Progenitor cell of endocrine pancreas (in vitro differentiated cells): Measurements from ENCODE around the gene PHACTR4. TPM values are rescaled to one million over a fixed set of nuclear protein-coding genes. Genes with fewer than 3 reads are reported as not detected.

Source experiments
- DNase-seq: peaks from one replicate; pipeline ENCODE4 v3.0.0; 2021; ENCODE audit warnings: low spot score; ENCODE audit not compliant: unreplicated experiment
- H3K27ac Mint-ChIP-seq: 2 replicates; pipeline ENCODE4 v1.8.0; 2021; ENCODE audit warnings: mild to moderate bottlenecking, moderate library complexity, mixed read lengths
- H3K27me3 Mint-ChIP-seq: 2 replicates; pipeline ENCODE4 v1.8.0; 2021; ENCODE audit warnings: mixed read lengths
- H3K36me3 Mint-ChIP-seq: 2 replicates; pipeline ENCODE4 v1.8.0; 2022; ENCODE audit warnings: mixed read lengths; ENCODE audit not compliant: insufficient read depth
- H3K4me1 Mint-ChIP-seq: 2 replicates; pipeline ENCODE4 v1.8.0; 2021; ENCODE audit warnings: low read depth, mixed read lengths
- H3K4me3 Mint-ChIP-seq: 2 replicates; pipeline ENCODE4 v1.8.0; 2021; ENCODE audit warnings: low read depth, mild to moderate bottlenecking, moderate library complexity, mixed read lengths
- H3K9me3 Mint-ChIP-seq: 2 replicates; pipeline ENCODE4 v1.8.0; 2021; ENCODE audit warnings: low read depth, mixed read lengths
- total RNA-seq: library from RNA; stranded (reverse); gene quantifications from 2 replicates; pipeline ENCODE4 v1.2.1, GENCODE V29; 2021
- TF ChIP-seq, protein P1 (sequence below): fragments of 200-600 bp; sonication (generic); IDR thresholded peaks from one replicate; pipeline ENCODE4 v1.5.0; 2021; ENCODE audit warnings: antibody characterized with exemption, mild to moderate bottlenecking; ENCODE audit not compliant: unreplicated experiment

The PHACTR4 gene
- total RNA-seq, 1 donor from 2014 or later, result 80.6 TPM

DNA sequence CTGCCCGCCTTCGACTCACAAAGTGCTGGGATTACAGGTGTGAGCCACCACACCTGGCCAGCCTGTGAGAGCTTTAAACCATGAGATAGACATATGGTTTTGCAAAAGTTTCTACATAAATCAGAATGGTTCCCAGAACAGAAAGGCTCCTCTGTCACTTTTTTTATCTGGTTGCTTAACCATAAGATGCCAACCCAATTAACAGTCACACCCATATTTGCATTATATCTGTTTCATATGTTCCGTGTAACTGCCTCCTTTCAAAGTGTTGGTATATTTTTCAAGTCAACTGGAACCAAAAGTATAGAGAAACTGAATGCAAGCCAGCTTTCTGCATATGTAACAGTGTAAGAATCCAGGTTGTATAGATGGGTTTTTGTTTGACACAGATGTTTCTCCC is 112.6 kb downstream of the PHACTR4 start:
- no peak for DNase-seq
- peaks cover 20% of the 10 kb centered on the region for H3K36me3 Mint-ChIP-seq
- H3K4me1 Mint-ChIP-seq, result no peaks in the 10 kb centered on the region
- H3K27me3 Mint-ChIP-seq, result no peaks in the 10 kb centered on the region
- no peak overlapping the region for H3K27ac Mint-ChIP-seq
- no peaks in the 10 kb centered on the region for H3K9me3 Mint-ChIP-seq
- TF ChIP-seq, protein P1, sequence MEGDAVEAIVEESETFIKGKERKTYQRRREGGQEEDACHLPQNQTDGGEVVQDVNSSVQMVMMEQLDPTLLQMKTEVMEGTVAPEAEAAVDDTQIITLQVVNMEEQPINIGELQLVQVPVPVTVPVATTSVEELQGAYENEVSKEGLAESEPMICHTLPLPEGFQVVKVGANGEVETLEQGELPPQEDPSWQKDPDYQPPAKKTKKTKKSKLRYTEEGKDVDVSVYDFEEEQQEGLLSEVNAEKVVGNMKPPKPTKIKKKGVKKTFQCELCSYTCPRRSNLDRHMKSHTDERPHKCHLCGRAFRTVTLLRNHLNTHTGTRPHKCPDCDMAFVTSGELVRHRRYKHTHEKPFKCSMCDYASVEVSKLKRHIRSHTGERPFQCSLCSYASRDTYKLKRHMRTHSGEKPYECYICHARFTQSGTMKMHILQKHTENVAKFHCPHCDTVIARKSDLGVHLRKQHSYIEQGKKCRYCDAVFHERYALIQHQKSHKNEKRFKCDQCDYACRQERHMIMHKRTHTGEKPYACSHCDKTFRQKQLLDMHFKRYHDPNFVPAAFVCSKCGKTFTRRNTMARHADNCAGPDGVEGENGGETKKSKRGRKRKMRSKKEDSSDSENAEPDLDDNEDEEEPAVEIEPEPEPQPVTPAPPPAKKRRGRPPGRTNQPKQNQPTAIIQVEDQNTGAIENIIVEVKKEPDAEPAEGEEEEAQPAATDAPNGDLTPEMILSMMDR, result no peak
- H3K4me3 Mint-ChIP-seq, result no peak overlapping the region

DNA sequence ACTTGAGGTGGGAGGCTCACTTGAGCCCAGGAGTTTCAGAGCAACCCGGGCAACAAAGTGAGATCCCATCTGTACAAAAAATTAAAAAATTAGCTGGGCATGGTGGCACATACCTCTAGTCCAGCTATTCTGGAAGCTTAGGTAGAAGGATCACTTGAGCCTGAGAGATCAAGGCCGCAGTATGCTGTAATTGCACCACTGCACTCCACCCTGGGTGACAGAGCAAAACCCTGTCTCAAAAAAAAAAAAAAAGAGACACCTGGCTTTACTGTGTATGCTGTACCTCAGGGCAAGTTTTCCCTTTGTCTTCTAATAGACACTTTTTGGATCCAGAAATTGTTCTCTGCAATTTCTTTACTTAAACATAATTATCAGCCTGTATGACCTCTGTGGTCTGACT is 113.2 kb downstream of the PHACTR4 start:
- Mint-ChIP-seq H3K4me3 (no peak overlapping the region), H3K4me1 (no peaks in the 10 kb centered on the region), H3K27me3 (no peaks in the 10 kb centered on the region), H3K9me3 (no peaks in the 10 kb centered on the region), H3K36me3 (peaks cover 20% of the 10 kb centered on the region), H3K27ac (no peak overlapping the region)
- TF ChIP-seq, protein P1, result no peak
- DNase-seq, result no peak

- TF ChIP-seq, protein P1, result no peak
- Mint-ChIP-seq H3K4me3 (no peak overlapping the region), H3K4me1 (no peaks in the 10 kb centered on the region), H3K27me3 (no peaks in the 10 kb centered on the region), H3K36me3 (peaks cover 24% of the 10 kb centered on the region), H3K9me3 (no peaks in the 10 kb centered on the region), H3K27ac (no peak overlapping the region)
- DNase-seq, result no peak
Measured at GRCh38 chr1:28494737-28495136, 125.2 kb downstream of the PHACTR4 start.

- Mint-ChIP-seq H3K36me3 (peaks cover 10% of the 10 kb centered on the region), H3K9me3 (no peaks in the 10 kb centered on the region), H3K27me3 (no peaks in the 10 kb centered on the region), H3K4me1 (no peaks in the 10 kb centered on the region), H3K4me3 (no peak overlapping the region), H3K27ac (peak overlapping the region; percentile 67)
- TF ChIP-seq, protein P1, result no peak
- no peak for DNase-seq
Measured at GRCh38 chr1:28499553-28499952, 130.0 kb downstream of the PHACTR4 start.

- no peak overlapping the region for H3K4me3 Mint-ChIP-seq
- TF ChIP-seq, protein P1, result no peak
- H3K4me1 Mint-ChIP-seq, result peaks cover 3% of the 10 kb centered on the region
- no peaks in the 10 kb centered on the region for H3K9me3 Mint-ChIP-seq
- no peak overlapping the region for H3K27ac Mint-ChIP-seq
- DNase-seq, result no peak
- peaks cover 5% of the 10 kb centered on the region for H3K36me3 Mint-ChIP-seq
- no peaks in the 10 kb centered on the region for H3K27me3 Mint-ChIP-seq
Measured at GRCh38 chr1:28501925-28502324, 132.4 kb downstream of the PHACTR4 start.
